ENCODE measurements around the gene KIAA1217. TPM values are rescaled to one million over a fixed set of nuclear protein-coding genes. Genes with fewer than 3 reads are reported as not detected.

The KIAA1217 gene
- total and polyA plus RNA-seq, 5 donors, result 14.6 to 43.6 (median 31.3) TPM

GRCh38 chr10:24184455-24184854 is 24.5 kb upstream of the KIAA1217 start:
- no peak for DNase-seq
- no peak for ATAC-seq
- peaks cover 2% of the 10 kb centered on the region for H3K4me1 ChIP-seq (ENCODE audit: control insufficient read depth, insufficient read depth, low read length)
- H3K27me3 ChIP-seq (ENCODE audit: control insufficient read depth, insufficient read depth), result no peaks in the 10 kb centered on the region
- 81% methylated on average over 1 of the region's 1 CpG for WGBS
- no peak overlapping the region for H3K27ac ChIP-seq (ENCODE audit: low read length)
- H3K9me3 ChIP-seq (ENCODE audit: control insufficient read depth, low read length), result no peaks in the 10 kb centered on the region
- H3K4me3 ChIP-seq (ENCODE audit: low read length), result no peak overlapping the region
- intact Hi-C loops (cut with DNase I), result no loop called here

DNA sequence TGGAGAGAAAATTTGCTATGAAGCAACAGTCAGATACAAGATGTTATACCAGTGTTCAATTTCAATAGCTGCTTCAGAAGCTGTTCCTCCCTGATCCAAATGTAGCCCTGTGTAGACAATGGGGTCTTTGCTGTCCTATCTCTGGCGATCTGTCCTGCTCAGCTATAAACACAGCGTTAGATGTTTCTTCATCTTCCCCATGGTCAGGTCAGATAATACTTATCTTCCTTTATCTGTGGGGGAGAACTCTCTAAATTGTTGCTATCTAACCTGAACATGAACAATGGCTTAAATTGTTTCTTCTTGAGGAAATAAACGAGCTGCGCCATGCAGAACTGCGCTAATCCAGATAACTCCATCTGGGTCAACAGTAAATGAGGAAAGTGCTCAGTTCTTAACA is 15.6 kb upstream of the KIAA1217 start:
- intact Hi-C loops (cut with DNase I), result loop anchor here in 1 of 4 donors (10.0 kb wide), 1 partner anchor 69 kb away; no protein-coding TSS in a partner anchor
- Histone ChIP-seq H3K27me3 (ENCODE audit: control insufficient read depth, insufficient read depth) (no peaks in the 10 kb centered on the region), H3K27ac (ENCODE audit: low read length) (no peak overlapping the region), H3K4me1 (ENCODE audit: control insufficient read depth, insufficient read depth, low read length) (no peaks in the 10 kb centered on the region), H3K4me3 (ENCODE audit: low read length) (no peak overlapping the region), H3K9me3 (ENCODE audit: control insufficient read depth, low read length) (no peaks in the 10 kb centered on the region)
- ATAC-seq, result no peak
- no peak for DNase-seq
- 64% methylated on average over 5 of the region's 5 CpGs for WGBS

DNA sequence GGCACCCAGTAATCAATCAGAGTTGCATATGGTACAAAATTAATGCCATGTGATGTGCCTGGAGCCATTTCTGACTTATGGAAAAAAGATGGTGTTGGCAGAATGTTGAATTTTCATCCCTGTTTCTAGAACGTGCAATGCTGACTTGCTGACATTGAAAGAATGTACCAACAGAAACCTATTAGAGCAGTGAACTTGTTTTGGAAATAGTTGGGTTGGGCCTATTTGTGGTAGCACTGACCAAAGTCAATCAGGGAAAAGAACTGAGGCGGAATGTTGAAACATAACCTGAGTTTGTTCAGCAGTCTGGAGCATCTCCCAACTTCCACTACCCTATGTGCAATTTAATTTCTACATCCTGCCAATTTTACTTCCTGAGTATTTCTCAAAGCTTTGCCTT is 11.7 kb upstream of the KIAA1217 start:
- no peaks in the 10 kb centered on the region for H3K27me3 ChIP-seq (ENCODE audit: control insufficient read depth, insufficient read depth)
- no peak overlapping the region for H3K27ac ChIP-seq (ENCODE audit: low read length)
- no peaks in the 10 kb centered on the region for H3K9me3 ChIP-seq (ENCODE audit: control insufficient read depth, low read length)
- no peak for DNase-seq
- no peaks in the 10 kb centered on the region for H3K4me1 ChIP-seq (ENCODE audit: control insufficient read depth, insufficient read depth, low read length)
- WGBS, result 74% methylated on average over 2 of the region's 2 CpGs
- ATAC-seq, result no peak
- H3K4me3 ChIP-seq (ENCODE audit: low read length), result no peak overlapping the region
- intact Hi-C loops (cut with DNase I), result loop anchor here (5.0 to 10.0 kb wide), 3 partner anchors 72 to 205 kb away; no protein-coding TSS in a partner anchor

DNA sequence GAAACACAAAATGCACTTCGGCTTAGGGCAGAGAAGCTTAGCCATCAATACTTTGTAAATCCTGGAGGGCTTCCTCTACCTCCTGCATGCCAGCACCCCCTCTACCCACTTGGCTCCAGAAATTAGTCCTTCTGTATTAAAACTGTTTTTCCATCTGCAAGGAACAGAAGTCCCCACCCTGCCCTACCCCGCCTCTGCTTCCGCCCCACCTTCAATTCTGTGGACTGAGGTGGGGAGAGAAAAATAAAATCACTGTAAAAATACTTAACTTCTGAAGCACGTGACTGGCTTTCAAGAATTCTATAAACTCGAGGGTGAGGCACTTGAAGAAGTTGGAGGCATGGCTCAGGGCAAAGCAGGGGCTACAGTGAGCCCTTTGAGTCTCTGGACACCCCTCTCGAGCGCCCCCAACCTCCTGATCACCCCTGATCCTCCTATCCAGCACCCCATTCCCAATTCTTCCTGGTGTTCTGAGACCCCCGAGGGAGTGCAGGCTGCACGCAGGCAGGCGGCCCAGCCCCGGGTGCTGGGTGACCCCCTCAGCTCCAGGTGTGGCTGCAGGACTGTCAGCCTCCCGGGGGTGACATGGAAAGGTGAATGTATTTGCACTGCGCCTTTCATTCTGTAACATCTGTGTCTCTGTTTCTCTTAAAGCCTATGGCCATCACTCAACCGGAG is 7.3 kb upstream of the KIAA1217 start:
- peaks cover under 1% of the 10 kb centered on the region for H3K4me1 ChIP-seq (ENCODE audit: control insufficient read depth, insufficient read depth, low read length)
- intact Hi-C loops (cut with DNase I), result loop anchor here in 2 of 4 donors (10.0 kb wide), 2 partner anchors 153 to 313 kb away; no protein-coding TSS in a partner anchor
- H3K27ac ChIP-seq (ENCODE audit: low read length), result no peak overlapping the region
- DNase-seq (no peak), ATAC-seq (no peak)
- WGBS, result 82% methylated on average over 14 of the region's 14 CpGs
- no peaks in the 10 kb centered on the region for H3K27me3 ChIP-seq (ENCODE audit: control insufficient read depth, insufficient read depth)
- H3K9me3 ChIP-seq (ENCODE audit: control insufficient read depth, low read length), result no peaks in the 10 kb centered on the region
- H3K4me3 ChIP-seq (ENCODE audit: low read length), result no peak overlapping the region

GRCh38 chr10:24202181-24202570 is 6.8 kb upstream of the KIAA1217 start:
- ATAC-seq, result no peak
- 85% methylated on average over 6 of the region's 6 CpGs for WGBS
- no peak for DNase-seq
- no peak overlapping the region for H3K27ac ChIP-seq (ENCODE audit: low read length)
- no peaks in the 10 kb centered on the region for H3K9me3 ChIP-seq (ENCODE audit: control insufficient read depth, low read length)
- peaks cover 6% of the 10 kb centered on the region for H3K4me1 ChIP-seq (ENCODE audit: control insufficient read depth, insufficient read depth, low read length)
- no peaks in the 10 kb centered on the region for H3K27me3 ChIP-seq (ENCODE audit: control insufficient read depth, insufficient read depth)
- intact Hi-C loops (cut with DNase I), result loop anchor here in 2 of 4 donors (10.0 kb wide), 2 partner anchors 153 to 313 kb away; no protein-coding TSS in a partner anchor
- H3K4me3 ChIP-seq (ENCODE audit: low read length), result no peak overlapping the region

DNA sequence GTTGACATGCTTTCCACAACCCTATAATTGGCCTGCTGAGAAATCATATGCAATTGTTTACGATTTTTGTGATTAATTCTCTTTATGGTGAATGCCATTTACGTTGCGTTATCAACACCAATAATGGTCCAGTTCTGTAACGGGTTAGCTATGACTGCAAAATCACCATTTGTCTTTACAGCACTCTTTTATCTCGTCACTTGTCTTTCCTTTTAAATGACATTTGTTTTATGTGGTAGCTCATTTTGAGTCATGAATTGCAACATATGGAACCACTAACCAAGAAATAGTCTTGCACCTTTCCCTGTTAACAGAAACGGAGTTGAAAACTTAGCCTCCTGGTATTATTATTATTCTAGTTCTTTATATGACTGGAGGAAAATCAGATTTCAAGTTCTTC is 3.1 kb upstream of the KIAA1217 start:
- Histone ChIP-seq H3K4me1 (ENCODE audit: control insufficient read depth, insufficient read depth, low read length) (peaks cover 11% of the 10 kb centered on the region), H3K27ac (ENCODE audit: low read length) (no peak overlapping the region), H3K9me3 (ENCODE audit: control insufficient read depth, low read length) (no peaks in the 10 kb centered on the region), H3K27me3 (ENCODE audit: control insufficient read depth, insufficient read depth) (no peaks in the 10 kb centered on the region), H3K4me3 (ENCODE audit: low read length) (no peak overlapping the region)
- intact Hi-C loops (cut with DNase I), result loop anchor here in 2 of 4 donors (10.0 kb wide), 2 partner anchors 149 to 309 kb away; no protein-coding TSS in a partner anchor
- ATAC-seq (no peak), DNase-seq (no peak)
- 80% methylated on average over 6 of the region's 6 CpGs for WGBS

DNA sequence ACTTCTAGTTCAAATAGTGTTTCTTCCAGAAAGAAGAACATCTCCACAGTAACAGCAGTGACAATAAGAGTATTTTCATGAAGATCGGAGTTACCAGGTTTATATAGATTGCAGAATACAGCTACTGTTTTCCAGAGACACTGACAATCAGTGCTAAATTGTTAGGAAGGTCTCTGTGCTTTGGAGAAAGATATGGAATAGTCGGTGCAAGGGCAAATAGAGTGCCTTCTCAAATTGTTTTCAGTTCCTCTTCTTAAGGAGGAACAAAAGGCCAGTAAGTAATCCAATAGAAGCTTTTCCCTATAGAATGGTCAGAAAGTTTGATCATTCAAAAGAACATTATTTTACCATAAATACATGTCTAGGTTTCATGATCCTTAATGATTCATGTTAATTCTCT is 2.6 kb upstream of the KIAA1217 start:
- DNase-seq (no peak), ATAC-seq (no peak)
- Histone ChIP-seq H3K9me3 (ENCODE audit: control insufficient read depth, low read length) (no peaks in the 10 kb centered on the region), H3K4me3 (ENCODE audit: low read length) (no peak overlapping the region), H3K4me1 (ENCODE audit: control insufficient read depth, insufficient read depth, low read length) (peaks cover 11% of the 10 kb centered on the region), H3K27ac (ENCODE audit: low read length) (no peak overlapping the region), H3K27me3 (ENCODE audit: control insufficient read depth, insufficient read depth) (no peaks in the 10 kb centered on the region)
- intact Hi-C loops (cut with DNase I), result loop anchor here in 2 of 4 donors (10.0 kb wide), 2 partner anchors 148 to 308 kb away; no protein-coding TSS in a partner anchor
- 54% methylated on average over 2 of the region's 2 CpGs for WGBS

DNA sequence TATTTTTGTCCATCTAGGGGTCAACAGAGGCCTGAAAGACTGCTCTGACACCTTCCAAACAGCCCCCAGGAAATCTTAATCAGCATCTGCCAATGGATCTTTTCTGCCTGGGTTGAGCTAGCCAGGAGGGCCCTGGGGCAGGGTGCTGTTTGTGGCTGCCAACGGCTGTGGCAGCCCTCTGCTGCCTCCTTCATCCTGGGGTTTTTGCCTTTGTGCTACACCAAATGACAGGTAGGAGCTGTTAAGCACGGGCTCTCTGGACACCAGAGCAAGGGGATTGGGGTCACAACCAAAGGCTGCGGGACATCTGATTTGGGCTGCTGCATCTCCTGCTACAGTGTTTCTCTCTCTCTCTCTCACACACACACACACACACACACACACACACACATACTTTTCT is 2.0 kb upstream of the KIAA1217 start:
- WGBS, result 62% methylated on average over 3 of the region's 3 CpGs
- Histone ChIP-seq H3K4me3 (ENCODE audit: low read length) (no peak overlapping the region), H3K4me1 (ENCODE audit: control insufficient read depth, insufficient read depth, low read length) (peaks cover 11% of the 10 kb centered on the region), H3K27me3 (ENCODE audit: control insufficient read depth, insufficient read depth) (no peaks in the 10 kb centered on the region), H3K27ac (ENCODE audit: low read length) (peak overlapping the region; percentile 57), H3K9me3 (ENCODE audit: control insufficient read depth, low read length) (no peaks in the 10 kb centered on the region)
- intact Hi-C loops (cut with DNase I), result loop anchor here in 2 of 4 donors (10.0 kb wide), 2 partner anchors 148 to 308 kb away; no protein-coding TSS in a partner anchor
- ATAC-seq (no peak), DNase-seq (no peak)

GRCh38 chr10:24207341-24207740 is 1.6 kb upstream of the KIAA1217 start:
- Histone ChIP-seq H3K4me1 (ENCODE audit: control insufficient read depth, insufficient read depth, low read length) (peaks cover 11% of the 10 kb centered on the region), H3K9me3 (ENCODE audit: control insufficient read depth, low read length) (no peaks in the 10 kb centered on the region), H3K4me3 (ENCODE audit: low read length) (no peak overlapping the region), H3K27ac (ENCODE audit: low read length) (peak overlapping the region; percentile 57), H3K27me3 (ENCODE audit: control insufficient read depth, insufficient read depth) (no peaks in the 10 kb centered on the region)
- no peak for DNase-seq
- ATAC-seq, result no peak
- intact Hi-C loops (cut with DNase I), result loop anchor here in 2 of 4 donors (10.0 kb wide), 2 partner anchors 147 to 307 kb away; no protein-coding TSS in a partner anchor
- WGBS, result 49% methylated on average over 5 of the region's 5 CpGs

DNA sequence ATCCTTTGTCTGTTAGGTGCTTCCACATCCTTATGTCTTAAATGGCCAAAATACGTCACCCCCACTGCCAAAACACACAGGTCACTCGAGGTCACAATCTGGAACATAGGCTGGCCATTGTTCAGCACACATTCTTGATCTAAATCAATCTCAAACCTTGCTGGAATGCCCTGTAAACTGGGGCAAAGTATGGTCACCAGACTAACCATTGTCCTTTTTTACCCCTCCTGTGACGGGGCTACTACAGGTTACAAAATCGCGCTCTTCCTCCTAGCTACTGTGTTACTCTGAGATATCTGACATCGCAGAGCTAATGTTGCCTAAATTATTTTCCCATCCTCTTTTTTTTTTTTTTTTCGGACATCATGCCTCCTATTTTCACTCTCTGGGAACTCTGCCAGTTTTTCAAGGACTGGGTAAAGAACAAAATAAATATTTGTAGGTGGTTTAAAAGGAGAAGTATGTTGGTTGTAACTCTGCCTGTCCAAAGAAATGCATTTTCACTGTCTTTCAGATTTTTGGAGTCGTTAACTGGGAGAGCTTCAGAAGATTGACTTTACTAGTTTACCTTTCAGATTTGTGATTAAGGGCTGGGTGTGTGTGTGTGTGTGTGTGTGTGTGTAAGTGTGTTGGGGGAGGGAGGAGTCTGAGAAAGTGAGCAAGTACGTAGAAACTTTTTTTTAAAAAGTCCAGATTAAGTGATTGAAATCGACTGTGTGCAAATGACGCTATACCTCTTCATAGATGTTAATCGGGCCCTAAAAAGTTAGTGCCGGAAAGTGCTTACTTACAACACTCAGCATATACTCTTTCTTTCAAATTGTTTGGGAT is 942 bp upstream of the KIAA1217 start:
- H3K4me1 ChIP-seq (ENCODE audit: control insufficient read depth, insufficient read depth, low read length), result peaks cover 15% of the 10 kb centered on the region
- intact Hi-C loops (cut with DNase I), result loop anchor here in 2 of 4 donors (2.0 to 10.0 kb wide), 3 partner anchors 33 to 307 kb away; no protein-coding TSS in a partner anchor
- peak overlapping the region; percentile 90 for H3K27ac ChIP-seq (ENCODE audit: low read length)
- no peaks in the 10 kb centered on the region for H3K9me3 ChIP-seq (ENCODE audit: control insufficient read depth, low read length)
- WGBS, result 23% methylated on average over 13 of the region's 13 CpGs
- H3K4me3 ChIP-seq (ENCODE audit: low read length), result peak overlapping the region; percentile 94
- H3K27me3 ChIP-seq (ENCODE audit: control insufficient read depth, insufficient read depth), result no peaks in the 10 kb centered on the region
- DNase-seq (no peak), ATAC-seq (peak; percentile 63 to 65)

GRCh38 chr10:24209432-24209771 is 464 bp downstream of the KIAA1217 start:
- H3K4me3 ChIP-seq (ENCODE audit: low read length), result peak overlapping the region; percentile 94
- H3K4me1 ChIP-seq (ENCODE audit: control insufficient read depth, insufficient read depth, low read length), result peaks cover 19% of the 10 kb centered on the region
- H3K27me3 ChIP-seq (ENCODE audit: control insufficient read depth, insufficient read depth), result no peaks in the 10 kb centered on the region
- peak; percentile 2 to 28 for ATAC-seq
- DNase-seq, result no peak
- intact Hi-C loops (cut with DNase I), result loop anchor here in 2 of 4 donors (2.0 to 10.0 kb wide), 3 partner anchors 31 to 305 kb away; no protein-coding TSS in a partner anchor
- peak overlapping the region; percentile 90 for H3K27ac ChIP-seq (ENCODE audit: low read length)
- no peaks in the 10 kb centered on the region for H3K9me3 ChIP-seq (ENCODE audit: control insufficient read depth, low read length)
- WGBS, result under 1% methylated on average over 5 of the region's 5 CpGs

Data from right cardiac atrium (tissue), 5 donors.